Esophagus squamous epithelium (tissue), 4 donors: Measurements from ENCODE around the gene CDCA5.

ENCODE experiments used
- CTCF ChIP-seq, 6 experiments: fragments of 450-650 bp in 4 of 6; fragments of 200-600 bp in 2 of 6; sonication (generic) in 2 of 6; IDR thresholded peaks; one replicate each; pipeline ENCODE4 v1.5.1; 2016 to 2019; ENCODE audit warnings: antibody characterized with exemption in 6 of 6, mild to moderate bottlenecking in 4 of 6, moderate library complexity in 4 of 6
- POLR2A ChIP-seq, 4 donors: fragments of 450-650 bp; IDR thresholded peaks; one replicate each; pipeline ENCODE4 v1.6.1; 2017; ENCODE audit warnings: antibody characterized with exemption in 4 of 4, mild to moderate bottlenecking in 4 of 4, moderate library complexity in 3 of 4

DNA sequence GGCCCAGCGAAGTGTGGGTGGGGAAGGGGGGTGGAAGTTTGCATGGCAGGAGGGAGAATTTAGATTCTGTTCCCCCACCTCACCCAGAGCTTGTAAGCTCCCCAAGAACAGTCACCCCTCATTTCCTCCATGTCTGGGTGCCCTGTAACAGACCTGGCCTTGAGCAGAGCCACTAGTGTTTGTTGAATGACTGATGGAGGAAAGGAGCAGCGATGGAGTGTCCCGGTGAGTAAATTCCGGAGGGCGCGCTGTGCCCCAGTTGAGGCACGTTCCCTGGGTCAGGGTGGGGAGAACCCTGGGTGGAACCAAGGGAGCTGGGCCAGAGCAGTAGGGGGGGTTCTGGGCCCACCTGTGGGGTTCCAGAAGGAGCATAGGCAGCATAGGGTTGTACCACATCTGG, 26.3 kb downstream of the CDCA5 start:
- TF ChIP-seq POLR2A (IDR thresholded peaks at IDR 0.05) (no peak), CTCF (IDR thresholded peaks at IDR 0.05) (no peak)
